Germinal center (tissue), 1 donor: ENCODE data around the gene RNASE11.
A peak's percentile ranks its signal among the peaks of the same experiment; 100 is the strongest.
"Not testable (repeated sequence)": the region's sequence is repeated elsewhere in the genome, so short reads cannot be mapped to it uniquely, and the experiment has no call there.

Experiments
- DNase-seq: peaks from one replicate; pipeline ENCODE4 v3.0.0; 2012; ENCODE audit warnings: mixed read lengths, low spot score

Gene RNASE11

DNA sequence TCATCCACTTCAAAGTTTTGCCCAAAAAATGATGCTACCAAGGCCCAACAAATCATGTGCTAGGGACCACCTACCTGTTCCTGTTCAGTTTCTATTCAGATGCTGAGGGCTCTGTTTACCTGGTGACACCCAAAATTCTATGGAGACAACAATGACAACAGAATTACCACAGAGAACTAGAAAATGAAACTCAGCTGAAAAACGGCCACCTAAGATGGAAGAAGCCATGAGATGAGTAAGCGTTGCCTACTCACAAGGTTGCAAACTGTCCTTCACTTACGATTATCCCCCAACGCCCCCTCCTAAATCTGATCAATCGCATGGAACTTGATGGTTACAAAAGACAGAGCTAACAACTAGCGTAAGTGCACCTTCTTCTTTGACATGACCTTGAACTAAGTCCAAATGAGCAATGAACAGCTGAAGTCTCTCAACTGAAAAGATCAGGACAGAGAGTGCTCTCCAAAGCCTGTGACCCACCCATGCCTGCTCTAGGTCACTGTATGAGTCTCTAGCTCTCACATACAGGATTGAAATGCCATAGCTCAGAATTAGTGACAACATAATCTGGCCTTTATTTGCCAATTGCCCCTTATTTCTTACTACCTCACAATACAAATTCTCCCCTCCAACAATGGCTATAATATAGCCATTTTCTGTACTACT, at the start of gene RNASE11:
Gene RNASE11 (minus strand): TSS at position 513 of the 666 bp plus-strand sequence.
- no peak for DNase-seq

DNA sequence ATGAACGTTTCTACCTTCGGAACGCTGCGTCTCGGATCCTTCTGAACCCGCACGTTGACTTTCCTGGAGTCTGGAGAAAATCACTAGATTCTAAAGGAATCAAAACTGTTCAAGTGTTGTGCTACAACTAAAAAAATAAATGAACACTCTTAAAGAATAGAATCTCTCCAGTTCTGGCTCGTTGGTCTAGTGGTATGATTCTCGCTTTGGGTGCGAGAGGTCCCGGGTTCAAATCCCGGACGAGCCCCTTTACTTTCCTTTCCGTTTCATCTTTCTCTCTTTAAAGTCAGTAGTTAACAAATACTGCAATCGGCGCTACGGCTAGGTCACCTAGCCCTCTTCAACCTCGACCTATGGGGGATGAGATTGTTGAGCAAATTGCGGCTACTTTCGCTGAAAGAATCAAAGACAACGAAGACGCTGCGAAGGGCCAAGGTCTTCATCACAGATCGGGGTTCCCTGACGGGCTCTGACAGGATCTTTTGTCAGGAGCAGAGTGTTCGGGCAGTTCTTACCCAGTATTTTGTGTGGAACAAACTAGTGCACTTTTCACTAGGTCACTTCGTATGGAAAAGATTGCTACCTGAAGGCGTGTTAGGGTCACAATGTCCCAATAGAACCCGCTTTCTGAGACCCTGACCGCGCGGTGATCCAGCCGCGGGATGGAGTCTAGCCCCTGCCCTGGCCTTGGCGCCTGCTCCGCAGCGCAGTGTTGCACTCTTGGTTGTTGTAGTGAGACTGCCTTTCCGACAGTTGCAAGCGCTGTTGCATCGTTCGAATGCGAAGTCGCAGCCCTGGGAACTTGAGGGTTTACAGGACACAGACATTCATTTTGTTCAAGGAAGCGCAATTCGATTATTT, 45.3 kb upstream of the RNASE11 start:
- DNase-seq, result peak; percentile 41

DNA sequence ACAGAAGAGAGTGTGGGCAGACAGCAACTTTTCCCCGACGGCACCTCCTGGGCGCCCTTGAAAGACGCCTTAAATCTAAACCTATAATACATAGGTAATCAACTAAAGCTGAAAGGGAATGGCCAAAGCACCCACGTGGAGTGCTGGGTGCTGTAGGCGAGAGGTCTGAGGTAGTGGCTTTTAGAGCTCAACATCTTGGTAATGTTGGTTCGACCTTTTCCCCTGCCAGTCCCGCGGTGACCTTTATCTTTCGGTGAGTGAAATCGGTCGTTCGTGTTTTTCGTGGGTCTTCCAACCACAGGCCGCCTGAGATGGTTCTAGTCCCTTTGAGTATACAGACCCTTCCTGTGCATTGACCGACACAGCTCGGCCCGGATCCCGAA, 44.6 kb upstream of the RNASE11 start:
- DNase-seq, result peak; percentile 11

DNA sequence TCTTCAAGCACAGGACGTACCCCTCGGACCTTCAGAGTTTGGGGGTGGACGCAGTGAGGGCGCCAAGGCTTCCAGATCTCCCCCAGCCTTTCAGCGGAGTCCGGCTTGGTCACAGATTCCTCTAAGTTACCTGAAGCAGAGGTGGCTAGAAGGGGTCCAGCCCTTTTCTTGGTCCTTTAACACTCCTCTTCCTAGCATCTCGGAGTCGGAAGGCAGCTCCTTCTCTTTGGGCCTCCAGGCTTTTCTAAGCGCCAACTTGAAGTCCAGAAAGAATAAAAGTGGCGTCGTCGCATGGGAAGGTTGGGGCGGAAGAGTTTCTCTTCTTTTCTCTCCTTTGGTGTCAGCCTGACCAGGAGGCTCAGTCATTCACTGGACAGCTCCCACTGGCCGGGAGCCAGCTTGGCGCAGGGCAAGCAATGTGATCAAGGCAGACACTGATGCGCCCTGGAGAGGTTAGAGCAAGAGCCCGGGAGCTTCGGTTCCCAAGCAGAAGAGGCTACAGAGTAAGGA, 44.1 kb upstream of the RNASE11 start:
- no peak for DNase-seq

DNA sequence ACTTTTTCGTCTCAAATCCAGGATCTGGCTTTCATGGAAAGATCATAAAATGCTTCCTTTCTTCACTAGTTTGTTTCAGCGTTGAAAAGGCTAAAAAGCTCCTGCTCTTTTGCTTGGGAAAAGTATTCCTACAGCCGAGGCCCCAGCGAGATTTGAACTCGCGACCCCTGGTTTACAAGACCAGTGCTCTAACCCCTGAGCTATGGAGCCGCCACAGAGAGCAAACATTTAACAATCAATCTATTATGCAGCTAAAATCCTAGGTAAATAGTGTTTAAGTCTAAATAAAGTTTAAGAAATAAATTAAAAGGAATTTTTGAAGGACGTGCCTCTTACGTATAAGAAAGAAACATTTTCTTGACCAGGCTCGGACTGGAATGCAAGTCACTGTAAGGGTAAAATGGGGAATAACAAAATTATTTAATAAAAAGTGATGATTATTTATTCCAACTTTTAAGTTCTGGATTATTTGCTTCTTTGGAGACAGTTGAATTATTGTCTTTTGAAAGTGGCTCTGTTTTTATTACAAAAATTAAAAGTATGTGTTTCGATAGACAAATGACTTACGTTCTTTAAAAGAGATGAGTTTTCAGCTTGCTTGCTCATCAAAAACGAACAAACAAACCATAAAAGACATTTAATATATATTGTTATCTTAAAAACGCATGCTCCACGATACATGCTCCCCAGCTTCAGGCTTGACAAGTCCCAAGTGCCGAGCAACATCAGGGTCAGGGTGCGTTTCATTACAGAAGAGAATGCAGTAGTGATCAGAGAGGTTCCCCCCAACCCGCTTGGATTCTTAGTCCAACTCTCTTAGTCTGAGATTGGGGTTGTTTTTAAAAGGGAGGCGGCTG, 43.5 kb upstream of the RNASE11 start:
- no peak for DNase-seq

DNA sequence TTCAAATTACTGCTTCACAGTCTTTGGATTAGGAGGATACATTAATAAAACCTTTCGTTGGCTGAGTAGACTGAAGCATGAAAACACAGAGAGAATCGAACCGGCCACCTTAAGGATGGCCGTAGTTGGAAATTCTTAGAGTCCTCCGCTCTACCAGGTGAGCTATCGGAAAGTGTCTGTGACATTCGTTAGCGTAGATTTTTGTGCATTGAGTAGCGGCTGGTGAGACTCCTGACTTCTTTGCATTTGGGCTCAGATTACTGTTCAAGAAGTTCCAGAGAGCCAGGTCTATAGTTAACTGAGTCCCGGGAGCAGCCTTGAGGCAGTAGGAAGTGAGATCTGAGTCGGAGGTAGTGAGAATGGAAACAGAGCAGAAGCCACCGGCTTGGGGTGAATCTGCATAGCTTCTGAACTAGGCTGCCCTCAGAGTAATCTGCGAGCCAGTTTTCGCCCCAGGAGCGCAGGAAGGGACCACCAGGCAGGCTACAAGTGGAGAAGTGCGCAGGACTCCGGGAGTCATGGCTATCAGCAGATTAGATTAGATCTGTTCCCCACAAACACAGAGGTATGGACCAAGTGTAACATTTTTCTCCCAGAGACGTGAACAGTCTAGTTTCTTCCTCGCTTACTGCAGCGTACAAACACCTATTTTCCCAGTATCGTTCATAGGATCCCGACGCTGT, 42.7 kb upstream of the RNASE11 start:
- DNase-seq, result peak; percentile 22

DNA sequence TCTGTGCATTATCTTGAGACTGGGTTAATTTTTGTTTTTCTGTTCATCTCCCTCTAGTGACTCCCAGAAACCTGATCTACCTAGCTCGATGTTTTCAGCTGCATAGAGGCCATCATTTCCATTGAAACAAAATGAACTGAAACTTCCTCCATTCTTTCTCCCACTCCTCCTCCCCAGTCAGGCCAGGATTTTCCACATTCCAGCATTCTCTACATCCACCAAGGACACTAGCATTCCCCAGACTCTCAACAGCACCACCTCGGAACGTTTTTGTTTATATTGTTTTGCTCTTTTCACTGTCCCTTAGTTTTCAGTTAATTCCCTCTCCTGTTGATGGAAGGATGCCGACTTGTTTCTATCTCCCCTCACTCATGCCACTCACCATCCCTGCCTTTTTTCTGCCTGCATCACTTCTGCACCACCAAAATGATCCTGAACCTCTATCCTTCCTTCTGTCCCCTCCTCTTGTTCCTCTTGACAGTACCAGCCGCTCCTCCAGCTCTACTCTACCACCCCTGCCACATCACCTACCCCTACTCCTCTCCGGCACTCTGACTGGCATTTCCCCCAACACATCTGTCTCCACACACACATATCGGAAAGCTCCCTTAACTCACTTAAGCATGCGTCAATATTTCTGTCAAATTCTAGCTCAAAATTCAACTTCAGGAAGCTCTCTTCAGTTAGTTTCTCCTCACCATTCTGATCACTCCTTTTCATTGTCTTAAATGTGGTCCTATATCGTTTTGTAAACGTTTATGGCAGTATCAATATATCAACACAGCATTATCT, 40.5 kb upstream of the RNASE11 start:
- no peak for DNase-seq

GRCh38 chr14:20627346-20628027, 39.7 kb upstream of the RNASE11 start:
- no peak for DNase-seq

GRCh38 chr14:20626274-20626673, 38.5 kb upstream of the RNASE11 start:
- no peak for DNase-seq

DNA sequence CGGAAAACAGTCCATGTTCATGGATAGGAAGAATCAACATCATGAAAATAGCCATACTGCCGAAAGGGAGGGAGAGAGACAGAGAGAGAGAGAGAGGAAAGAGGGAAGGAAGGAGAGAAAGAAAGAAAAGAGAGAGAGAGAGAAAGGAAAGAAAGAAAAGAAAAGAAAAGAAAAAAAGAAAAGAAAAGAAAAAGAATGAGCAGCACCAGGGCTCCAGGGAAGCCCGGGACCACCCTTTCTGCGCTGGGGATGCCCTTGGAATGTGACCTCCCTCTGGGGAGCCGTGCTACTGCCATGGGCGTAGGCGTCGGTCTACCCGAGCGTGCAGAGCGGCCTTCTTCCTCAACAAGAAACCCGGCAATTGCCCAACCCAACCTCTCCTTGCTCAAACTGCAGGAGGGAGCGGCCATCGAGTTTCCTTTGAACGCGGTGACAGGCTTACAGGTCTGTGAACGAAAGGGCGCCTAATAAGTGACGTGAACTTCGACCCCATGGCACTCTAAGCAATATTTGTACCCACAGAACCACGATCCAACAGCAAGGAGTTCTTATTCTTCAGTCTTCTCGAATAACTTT, 36.8 kb upstream of the RNASE11 start:
- peak; percentile 54 for DNase-seq

- no peak for DNase-seq
These were observed 36.0 kb upstream of the RNASE11 start for GRCh38 chr14:20623798-20624197.

DNA sequence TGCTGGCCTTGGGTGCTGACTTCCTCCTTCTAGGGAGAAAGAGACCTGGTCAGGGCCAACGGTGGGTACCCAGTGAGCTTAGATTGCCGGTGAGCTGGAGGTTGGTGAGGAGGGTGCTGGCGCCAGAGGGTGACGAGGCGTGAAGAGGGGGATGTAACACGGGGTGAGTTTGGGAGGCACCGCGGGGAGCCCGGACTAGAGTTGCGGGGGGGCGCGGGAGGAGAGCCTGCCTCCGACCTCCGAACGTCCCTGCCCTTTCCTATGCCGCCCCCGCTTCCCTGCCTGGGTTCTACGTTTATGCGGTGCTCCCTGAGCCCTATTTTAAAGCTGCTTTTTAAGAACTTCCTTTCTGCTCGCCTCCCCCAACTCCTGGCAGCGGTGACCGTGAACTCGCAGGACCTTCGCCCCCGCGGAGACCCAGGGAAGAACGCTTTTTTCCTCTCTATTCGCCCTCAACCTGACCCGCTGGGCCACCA, 35.1 kb upstream of the RNASE11 start:
- DNase-seq, result no peak

GRCh38 chr14:20620798-20621478, 33.1 kb upstream of the RNASE11 start:
- no peak for DNase-seq

GRCh38 chr14:20619688-20620087, 31.9 kb upstream of the RNASE11 start:
- not testable (repeated sequence) for DNase-seq

DNA sequence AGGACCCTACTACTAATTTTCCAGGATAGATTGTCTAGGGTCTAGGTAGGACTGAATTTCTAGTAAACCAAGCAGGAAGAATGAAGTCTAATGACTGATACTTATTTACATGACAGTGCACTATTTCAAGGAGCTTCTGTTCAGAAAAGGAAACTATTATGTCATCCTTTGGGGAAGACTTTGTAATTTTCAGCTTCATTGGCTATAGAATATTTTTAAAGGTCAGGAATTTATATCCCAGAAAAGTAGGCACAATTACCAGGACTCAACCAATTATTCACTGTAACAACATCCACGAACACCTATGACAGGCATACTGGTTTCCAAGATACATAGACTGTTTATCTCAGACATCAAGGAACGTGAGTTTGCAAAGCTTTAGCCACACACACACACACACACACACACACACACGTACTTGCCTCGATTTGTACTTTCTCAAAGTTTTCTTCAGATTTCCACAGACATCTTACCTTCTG, 30.5 kb upstream of the RNASE11 start:
- DNase-seq, result no peak

- DNase-seq, result no peak
These were observed 29.6 kb upstream of the RNASE11 start for GRCh38 chr14:20617138-20618003.

DNA sequence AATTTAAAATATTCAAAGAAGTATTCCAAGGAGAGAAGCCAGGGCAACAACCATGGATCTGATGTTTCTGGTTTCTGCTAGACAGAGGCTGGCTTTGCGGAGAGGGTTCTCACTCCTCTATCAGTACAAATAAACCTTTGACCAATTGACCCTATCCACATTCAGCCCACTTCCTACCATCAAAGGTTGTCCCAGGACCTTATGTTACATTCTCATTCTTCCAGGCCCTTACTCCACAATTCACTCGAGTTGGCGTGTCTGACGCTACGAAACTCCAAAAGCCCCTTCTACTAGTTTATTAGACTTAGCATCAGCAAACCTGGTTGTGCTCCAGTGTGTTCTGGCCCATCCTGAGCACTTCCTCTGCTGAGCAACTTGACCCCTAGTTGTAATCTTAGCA, 28.2 kb upstream of the RNASE11 start:
- no peak for DNase-seq
